ENCODE measurements around the gene EPHB1. TPM values are rescaled to one million over a fixed set of nuclear protein-coding genes. Genes with fewer than 3 reads are reported as not detected.
"Not testable (repeated sequence)": the region's sequence is repeated elsewhere in the genome, so short reads cannot be mapped to it uniquely, and the experiment has no call there.

The EPHB1 gene
- total RNA-seq, 1 donor from 2014 or later, result 0.43 TPM

GRCh38 chr3:135182364-135182998 is 387.4 kb downstream of the EPHB1 start:
- intact Hi-C loops (cut with micrococcal nuclease), result no loop called here

DNA sequence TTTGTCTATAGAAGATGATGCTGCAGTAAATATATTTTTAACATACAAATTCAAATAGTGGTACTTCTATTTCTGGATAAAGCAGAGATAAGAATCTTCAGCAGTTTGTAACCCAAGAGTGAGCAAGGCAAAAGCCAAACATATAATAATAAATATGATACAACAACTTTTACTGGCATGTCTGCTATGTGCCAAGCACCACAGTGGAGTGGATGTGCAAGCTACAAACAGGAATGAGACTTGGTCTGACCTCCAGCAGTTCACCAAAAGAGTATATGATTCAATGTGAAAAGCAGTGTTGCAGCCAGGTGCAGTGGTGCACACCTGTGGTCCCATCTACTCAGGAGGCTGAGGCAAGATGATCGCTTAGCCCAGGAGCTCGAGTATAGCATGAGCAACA is 395.6 kb downstream of the EPHB1 start:
- intact Hi-C loops (cut with micrococcal nuclease), result no loop called here

DNA sequence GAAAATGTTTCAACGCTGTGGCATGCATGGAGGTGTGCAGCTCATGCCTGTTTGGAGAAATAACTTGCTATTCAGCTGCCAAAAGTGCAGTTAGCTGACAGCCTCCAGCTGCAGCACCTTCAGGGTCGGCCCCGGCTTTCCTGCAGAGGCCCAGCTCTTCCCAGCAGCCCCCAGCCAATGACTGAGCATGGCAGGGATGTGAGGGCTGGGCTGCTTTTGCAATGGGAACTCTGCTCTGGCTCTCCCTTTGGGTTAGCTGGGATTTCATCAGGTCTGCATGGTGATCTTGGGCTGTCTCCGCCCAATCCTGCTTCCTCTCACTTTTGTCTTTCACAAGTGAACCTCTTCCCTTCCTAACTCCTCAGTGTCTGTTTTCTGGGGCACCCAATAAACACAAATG is 396.6 kb downstream of the EPHB1 start:
- intact Hi-C loops (cut with micrococcal nuclease), result no loop called here

DNA sequence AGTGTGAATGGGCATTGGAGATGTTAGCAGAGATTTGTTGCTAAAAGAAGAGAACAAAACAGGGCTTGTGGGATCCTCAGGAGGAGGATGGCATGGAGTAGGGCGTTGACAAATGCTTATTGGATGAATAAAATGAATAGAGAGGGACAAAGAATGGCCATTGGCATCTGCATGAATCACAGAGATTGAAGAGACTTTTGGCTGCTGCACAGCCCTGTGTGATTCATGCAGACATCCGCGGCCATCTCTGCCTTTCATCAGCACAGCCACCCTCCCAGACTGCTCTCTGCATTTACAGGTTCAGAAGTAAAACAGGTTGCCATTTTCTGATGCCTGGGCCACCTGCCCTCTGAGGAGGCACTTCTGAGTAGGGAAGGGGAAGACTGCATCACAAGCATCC is 397.9 kb downstream of the EPHB1 start:
- intact Hi-C loops (cut with micrococcal nuclease), result no loop called here

DNA sequence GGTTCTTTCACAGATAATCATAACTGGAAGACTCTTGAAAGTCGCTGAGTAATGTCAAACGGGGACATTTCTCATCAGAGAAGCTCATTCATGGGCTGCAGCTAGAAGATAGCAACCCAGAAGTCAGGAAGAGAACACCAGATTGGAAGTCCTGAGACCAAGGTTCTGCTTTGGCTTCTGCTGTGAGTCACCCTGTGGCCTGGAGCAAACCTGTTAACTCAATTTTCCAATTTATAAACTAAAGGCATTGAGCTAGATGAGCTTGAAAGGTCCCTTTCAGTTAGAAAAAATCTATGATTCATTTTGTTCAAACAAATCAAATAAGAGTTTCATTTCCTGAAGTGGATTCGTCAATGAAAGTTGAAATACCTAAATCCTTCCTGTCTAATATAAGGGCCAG is 402.2 kb downstream of the EPHB1 start:
- intact Hi-C loops (cut with micrococcal nuclease), result no loop called here

- intact Hi-C loops (cut with micrococcal nuclease), result no loop called here
Observed at GRCh38 chr3:135197856-135198255, 402.8 kb downstream of the EPHB1 start.

DNA sequence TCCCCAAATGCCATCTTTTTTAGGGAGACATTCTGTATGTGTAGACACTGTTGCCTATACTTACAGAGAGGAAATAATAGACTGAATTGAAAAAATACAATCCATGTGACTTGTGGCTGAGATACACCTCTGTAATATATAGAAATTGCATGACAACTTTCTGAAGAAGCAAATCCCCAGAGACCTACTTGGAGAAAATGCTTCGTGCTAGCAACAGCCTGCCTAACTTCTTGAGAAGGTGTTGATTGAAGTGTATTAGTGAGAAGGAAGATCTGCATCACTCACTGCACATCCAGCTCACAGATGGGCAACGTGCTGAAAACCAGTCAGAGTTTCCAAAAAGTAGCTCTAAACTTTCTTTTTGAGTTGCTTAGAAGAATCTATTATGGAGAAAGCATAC is 404.1 kb downstream of the EPHB1 start:
- intact Hi-C loops (cut with micrococcal nuclease), result no loop called here

DNA sequence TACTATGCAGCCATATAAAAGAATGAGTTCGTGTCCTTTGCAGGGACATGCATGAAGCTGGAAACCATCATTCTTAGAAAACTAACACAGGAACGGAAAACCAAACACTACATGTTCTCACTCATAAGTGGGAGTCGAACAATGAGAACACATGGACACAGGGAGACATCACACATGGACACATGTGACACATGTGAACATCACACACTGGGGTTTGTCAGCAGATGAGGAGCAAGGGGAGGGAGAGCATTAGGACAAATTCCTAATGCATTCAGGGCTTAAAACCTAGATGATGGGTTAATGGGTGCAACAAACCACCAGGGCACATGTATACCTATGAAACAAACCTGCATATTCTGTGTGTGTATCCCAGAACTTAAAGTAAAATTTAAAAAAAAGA is 408.0 kb downstream of the EPHB1 start:
- intact Hi-C loops (cut with micrococcal nuclease), result no loop called here

DNA sequence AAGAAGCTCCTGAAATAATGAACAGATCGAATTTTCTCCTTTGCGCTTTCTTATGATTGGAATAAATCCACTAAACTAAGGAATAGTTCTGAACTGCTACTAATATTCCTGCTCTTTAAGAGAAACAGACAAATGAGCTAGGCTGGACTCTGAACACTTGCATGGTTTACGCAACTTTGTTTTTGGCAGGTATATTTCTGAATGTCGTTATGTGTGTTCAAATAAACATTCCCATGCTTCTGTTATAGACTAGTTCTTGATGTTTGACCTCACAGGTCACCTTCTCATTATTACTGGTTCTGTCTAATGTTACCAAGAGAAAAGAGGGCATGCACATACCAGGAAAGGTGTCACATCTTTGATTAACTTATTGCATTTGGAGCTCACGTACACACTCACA is 418.2 kb downstream of the EPHB1 start:
- intact Hi-C loops (cut with micrococcal nuclease), result no loop called here

DNA sequence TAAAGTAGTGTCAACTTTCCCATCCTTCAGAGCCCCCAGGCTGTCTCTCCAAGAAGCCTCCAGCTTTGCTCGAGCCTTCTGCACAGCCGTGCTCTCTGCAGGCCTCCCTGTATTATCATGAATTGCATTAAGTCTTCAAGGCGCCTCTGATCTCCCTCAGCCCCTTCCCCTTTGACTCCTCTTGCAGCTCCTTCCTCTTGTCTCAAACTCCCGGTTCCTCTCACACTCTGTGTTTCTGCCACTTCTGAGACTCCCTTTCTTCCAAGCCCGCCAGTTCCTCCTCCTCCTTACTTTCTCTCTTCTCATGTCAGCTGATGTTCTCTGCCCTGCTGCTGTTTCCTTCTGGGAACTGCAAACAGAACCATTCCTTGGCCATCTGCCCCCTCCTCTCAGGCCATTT is 418.8 kb downstream of the EPHB1 start:
- intact Hi-C loops (cut with micrococcal nuclease), result no loop called here

- intact Hi-C loops (cut with micrococcal nuclease), result no loop called here
Observed at GRCh38 chr3:135214400-135214799, 419.3 kb downstream of the EPHB1 start.

DNA sequence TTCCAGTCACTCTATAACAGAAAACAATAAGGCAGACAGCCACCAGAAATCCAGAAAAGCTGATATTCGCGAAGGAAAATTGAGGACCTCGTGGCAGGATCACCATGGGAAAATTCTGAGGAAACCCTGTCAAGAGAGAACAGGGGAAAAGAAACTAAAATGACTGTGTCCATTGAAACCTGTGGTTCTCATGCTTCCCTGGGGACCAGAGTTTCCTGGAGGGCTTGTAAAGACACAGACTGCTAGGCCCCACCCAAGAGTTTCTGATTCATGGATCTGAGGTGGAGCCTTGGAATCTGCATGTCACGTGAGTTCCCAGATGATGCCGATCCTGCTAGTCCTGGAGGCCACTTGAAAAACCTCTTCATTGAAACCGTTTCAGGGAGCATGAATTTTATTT is 420.5 kb downstream of the EPHB1 start:
- intact Hi-C loops (cut with micrococcal nuclease), result no loop called here

DNA sequence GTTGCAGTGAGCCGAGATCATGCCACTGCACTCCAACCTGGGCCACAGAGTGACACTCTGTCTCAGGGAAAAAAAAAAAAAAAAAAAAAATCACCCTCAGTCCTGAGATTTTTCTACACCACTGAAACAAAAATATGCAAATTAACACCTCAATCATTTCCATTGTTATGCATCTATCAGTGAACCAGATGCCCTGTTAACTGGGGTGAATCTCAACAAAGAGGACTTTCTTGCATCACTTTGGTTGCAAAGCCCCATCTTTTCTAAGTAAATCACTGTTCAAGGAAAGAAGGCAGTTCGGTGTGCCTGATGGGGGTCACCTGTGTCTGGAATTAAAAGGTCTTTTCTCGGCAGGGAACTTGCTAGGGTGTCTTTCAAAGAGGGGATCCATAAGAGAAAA is 421.6 kb downstream of the EPHB1 start:
- intact Hi-C loops (cut with micrococcal nuclease), result no loop called here

GRCh38 chr3:135217730-135218129 is 422.7 kb downstream of the EPHB1 start:
- intact Hi-C loops (cut with micrococcal nuclease), result no loop called here

- intact Hi-C loops (cut with micrococcal nuclease), result no loop called here
Observed at GRCh38 chr3:135218304-135218703, 423.2 kb downstream of the EPHB1 start.

- intact Hi-C loops (cut with micrococcal nuclease), result no loop called here
Observed at GRCh38 chr3:135218782-135219181, 423.7 kb downstream of the EPHB1 start.

DNA sequence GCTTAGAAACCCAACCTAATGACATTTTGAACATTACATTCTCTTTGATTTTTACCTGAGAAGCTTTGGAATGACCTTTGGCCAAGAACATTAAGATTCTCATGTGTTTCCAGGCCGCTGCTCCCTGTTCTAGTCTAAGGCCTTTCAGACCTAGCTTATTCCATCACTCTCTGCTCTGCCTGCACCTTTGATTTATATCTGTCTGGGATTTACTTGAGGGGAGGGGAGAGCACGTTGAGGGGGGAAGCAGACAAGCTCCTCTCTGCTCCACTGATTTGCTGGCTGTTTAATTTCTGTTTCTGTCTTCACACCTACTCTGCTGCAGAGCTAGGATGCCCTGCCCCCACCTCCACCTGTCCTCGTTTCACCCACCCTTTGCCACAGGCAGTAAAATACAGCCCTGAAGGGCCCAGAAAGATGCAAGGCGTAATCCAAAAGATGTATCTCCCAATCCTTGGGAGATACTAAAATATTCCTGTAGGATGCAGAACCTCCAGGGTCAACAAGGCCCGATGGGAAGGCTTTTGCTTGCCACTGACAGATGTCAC is 429.8 kb downstream of the EPHB1 start:
- intact Hi-C loops (cut with micrococcal nuclease), result no loop called here

GRCh38 chr3:135226057-135226456 is 431.0 kb downstream of the EPHB1 start:
- intact Hi-C loops (cut with micrococcal nuclease), result no loop called here

- intact Hi-C loops (cut with micrococcal nuclease), result no loop called here
Observed at GRCh38 chr3:135228201-135228600, 433.1 kb downstream of the EPHB1 start.

- intact Hi-C loops (cut with micrococcal nuclease), result no loop called here
Observed at GRCh38 chr3:135229018-135229495, 434.0 kb downstream of the EPHB1 start.

- intact Hi-C loops (cut with micrococcal nuclease), result no loop called here
Observed at GRCh38 chr3:135231737-135232136, 436.7 kb downstream of the EPHB1 start.

- intact Hi-C loops (cut with micrococcal nuclease), result no loop called here
Observed at GRCh38 chr3:135232226-135232625, 437.2 kb downstream of the EPHB1 start.

- intact Hi-C loops (cut with micrococcal nuclease), result not testable (repeated sequence)
Observed at GRCh38 chr3:135233476-135233875, 438.4 kb downstream of the EPHB1 start.
